ENCODE data around the gene ROR2. TPM values are rescaled to one million over a fixed set of nuclear protein-coding genes. Genes with fewer than 3 reads are reported as not detected.

ROR2 gene
- total and polyA plus RNA-seq, 2 of the 8 experiments (the other 6 are each of a cell fraction or from before 2014, with no cell fraction given), result 2.7 to 4.3 TPM

DNA sequence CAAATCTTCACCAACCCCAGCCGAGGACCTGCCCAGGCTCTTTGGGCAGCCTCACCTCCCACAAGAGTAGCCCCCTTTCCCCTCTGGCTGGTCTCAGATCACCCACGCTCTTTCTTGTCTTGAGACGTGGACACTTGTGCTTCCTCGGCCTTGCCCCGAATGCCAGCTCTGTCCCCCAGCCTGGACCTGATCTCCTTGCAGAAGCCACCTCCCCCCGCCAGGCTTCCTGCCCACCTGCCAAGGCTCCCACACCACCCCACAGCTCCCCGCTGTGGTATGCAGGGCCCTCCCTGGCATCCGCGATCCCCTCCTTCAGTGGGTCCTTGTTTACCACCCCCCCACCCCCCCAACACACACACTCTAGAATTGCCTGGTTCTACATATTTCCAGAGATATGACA is 133.7 kb downstream of the ROR2 start:
- 100% methylated on average over 2 of the region's 9 CpGs; no CpG with 5 or more reads in 1 of the 2 experiments for whole genome bisulfite sequencing, 2 experiments (ENCODE audit: extremely low coverage in 1 of 2, insufficient coverage in 1 of 2, insufficient read length in 1 of 2, insufficient replicate concordance in 2 of 2, low coverage in 1 of 2, low lambda C conversion rate in 2 of 2, missing lambda C conversion rate in 1 of 2)
- Histone ChIP-seq H4K8ac (ENCODE audit: extremely low read depth, insufficient read depth, low read length) (peak overlapping the region; percentile 58; the same call in 1 of the 2 replicates), H3K79me1 (ENCODE audit: low read depth, low read length) (no peaks in the 10 kb centered on the region; the same call in 1 of the 2 replicates), H3K79me2 (ENCODE audit: control insufficient read depth in 1 of 2, insufficient read depth in 2 of 2, low read length in 2 of 2) (no peaks in the 10 kb centered on the region; a peak in 1 of 4 replicates), H3K56ac (replicated peaks; ENCODE audit: insufficient read length, low read depth, low read length) (no peak overlapping the region), H4K91ac (replicated peaks; ENCODE audit: insufficient read length, low read length) (no peak overlapping the region), H3K4me2 (ENCODE audit: insufficient read depth in 1 of 2, low read depth in 2 of 2, low read length in 2 of 2) (no peak overlapping the region), H3K4me3 (ENCODE audit: extremely low read depth in 1 of 4, insufficient read depth in 2 of 4, low read depth in 3 of 4, low read length in 4 of 4) (no peak overlapping the region), H3K27ac (ENCODE audit: low read depth, low read length) (no peak overlapping the region), H2BK20ac (ENCODE audit: low read length) (no peak overlapping the region), H3K27me3 (replicated peaks in 1 of 4; ENCODE audit: control insufficient read depth in 3 of 4, extremely low read depth in 1 of 4, insufficient read depth in 3 of 4, low read length in 3 of 4) (no peaks in the 10 kb centered on the region), H3K4me1 (replicated peaks in 1 of 4; ENCODE audit: control insufficient read depth in 3 of 4, insufficient read depth in 4 of 4, low read length in 3 of 4) (peaks cover 5 to 10% (median 8%) of the 10 kb centered on the region in 4 experiments; a peak in 5 of 7 replicates), H2BK120ac (replicated peaks; ENCODE audit: low read depth, low read length) (no peak overlapping the region), H2AFZ (ENCODE audit: low read length) (no peak overlapping the region), H2BK15ac (ENCODE audit: low read length) (no peak overlapping the region), H4K5ac (ENCODE audit: insufficient read length, low read depth, low read length) (no peak overlapping the region), H3K9me3 (ENCODE audit: insufficient read depth in 2 of 2, low read depth in 1 of 2, low read length in 1 of 2) (0 out of 4 replicates have a peak, but pooled peaks cover 0 to 1% of the 10 kb centered on the region in 2 experiments), H3K36me3 (ENCODE audit: control insufficient read depth in 2 of 4, insufficient read depth in 4 of 4, low read length in 3 of 4) (no peaks in the 10 kb centered on the region), H3K4ac (replicated peaks; ENCODE audit: insufficient read length, low read depth, low read length) (no peak overlapping the region), H3K18ac (ENCODE audit: extremely low read depth, low read length) (peak overlapping the region; percentile 19; the same call in 1 of the 2 replicates), H2BK5ac (ENCODE audit: low read depth, low read length) (no peak overlapping the region), H3K23ac (ENCODE audit: insufficient read length) (no peak overlapping the region), H3K23me2 (ENCODE audit: low read depth, low read length) (no peaks in the 10 kb centered on the region; the same call in 1 of the 2 replicates), H4K20me1 (replicated peaks in 1 of 2; ENCODE audit: control insufficient read depth in 1 of 2, insufficient read depth in 2 of 2, low read length in 2 of 2) (peaks cover 0 to 3% of the 10 kb centered on the region in 2 experiments), H2BK12ac (ENCODE audit: low read depth, low read length) (no peak overlapping the region), H3K9ac (replicated peaks in 1 of 4; ENCODE audit: extremely low read depth in 1 of 4, low read depth in 3 of 4, low read length in 3 of 4) (no peak overlapping the region), H2AK5ac (ENCODE audit: low read depth, low read length) (no peak overlapping the region), H3K14ac (ENCODE audit: insufficient read length) (no peak overlapping the region)
- ChIA-PET CTCF (ENCODE audit: partially characterized antibody) (interaction anchor here (1.1 kb wide), 1 partner anchor 14 kb away, joined by 4 read pairs; no protein-coding TSS in a partner anchor), POLR2A (ENCODE audit: partially characterized antibody) (interaction anchor here (0.6 kb wide), 1 partner anchor 26 kb away, joined by 3 read pairs; no protein-coding TSS in a partner anchor)
- DNase-seq (ENCODE audit: low read depth in 1 of 2, low spot score in 2 of 2) (no peak), FAIRE-seq (no peak)
- TF ChIP-seq POLR2AphosphoS5 (IDR thresholded peaks at IDR 0.05; ENCODE audit: low read depth, low read length), result no peak
- no peak for TF ChIP-seq ZNF274 (IDR thresholded peaks at IDR 0.05; ENCODE audit: borderline replicate concordance, extremely low read depth, low read length)
- no peak for TF ChIP-seq GABPA (IDR thresholded peaks at IDR 0.05; ENCODE audit: borderline replicate concordance, insufficient read depth, low read length)
- no peak for TF ChIP-seq YY1 (IDR thresholded peaks at IDR 0.05; ENCODE audit: low read depth, low read length)
- TF ChIP-seq SIRT6 (IDR thresholded peaks at IDR 0.05; ENCODE audit: low read length), result no peak

Data from H1 (cell line).